Prostate gland (tissue), 2 donors: Measurements from ENCODE around the gene ARID4B. TPM values are rescaled to one million over a fixed set of nuclear protein-coding genes. Genes with fewer than 3 reads are reported as not detected.

Experiments
- DNase-seq: peaks from one replicate; pipeline ENCODE4 v3.0.0-alpha.2; 2019; ENCODE audit warnings: low spot score
- H3K27ac ChIP-seq, 2 donors: fragments of 200-600 bp; sonication (generic); 2 replicates each; pipeline ENCODE4 v1.5.1; 2017 to 2019
- H3K27me3 ChIP-seq: fragments of 200-600 bp; sonication (generic); replicated peaks from 2 replicates; pipeline ENCODE4 v1.5.1; 2019; ENCODE audit not compliant: insufficient read depth
- H3K36me3 ChIP-seq, 2 donors: fragments of 200-600 bp; sonication (generic); 1 replicate in 1 of 2; 2 replicates in 1 of 2; pipeline versions ENCODE4 v1.5.1 to v1.8.1; 2017 to 2019
- H3K4me1 ChIP-seq: fragments of 200-600 bp; sonication (generic); replicated peaks from 2 replicates; pipeline ENCODE4 v1.5.1; 2019
- H3K4me3 ChIP-seq, 2 donors: fragments of 200-600 bp; sonication (generic); 2 replicates each; pipeline ENCODE4 v1.5.1; 2017 to 2019
- H3K9me3 ChIP-seq: fragments of 200-600 bp; sonication (generic); 2 replicates; pipeline ENCODE4 v1.5.1; 2017
- CTCF ChIP-seq, 4 experiments: fragments of 200-600 bp in 2 of 4; fragments of 450-650 bp in 2 of 4; sonication (generic) in 2 of 4; IDR thresholded peaks; 1 replicate in 3 of 4; 2 replicates in 1 of 4; pipeline ENCODE4 v1.5.1; 2016 to 2019; ENCODE audit warnings: antibody characterized with exemption in 4 of 4, mild to moderate bottlenecking in 2 of 4, moderate library complexity in 2 of 4
- POLR2A ChIP-seq: fragments of 450-650 bp; IDR thresholded peaks from one replicate; pipeline ENCODE4 v1.6.1; 2016; ENCODE audit warnings: antibody characterized with exemption, mild to moderate bottlenecking
- POLR2AphosphoS5 ChIP-seq: sonication (generic); formaldehyde crosslinking; IDR thresholded peaks from one replicate; pipeline ENCODE4 v1.6.1; 2017; ENCODE audit warnings: antibody characterized with exemption
- WGBS: methylation state at CpG from one replicate; pipeline ENCODE4 v1.1.5; 2018; 5-methylcytosine and 5-hydroxymethylcytosine counted together
- intact Hi-C: fragments of 100-400 bp; cut with DNase I; formaldehyde crosslinking; loops from one replicate; pipeline ENCODE4 v1.14.2; 2022
- total RNA-seq, 2 donors: library from RNA; depleted of rRNA; stranded (reverse); fragments of >200 nt; gene quantifications; one replicate each; pipeline ENCODE4 v1.1.0, GENCODE V29; 2016

The ARID4B gene
- total RNA-seq, 2 donors from 2014 or later, result 28.6 to 46.4 TPM

GRCh38 chr1:235199441-235199840 lies 128.5 kb downstream of the ARID4B start:
- no peak for TF ChIP-seq POLR2A
- TF ChIP-seq POLR2AphosphoS5, result no peak
- no peak for TF ChIP-seq CTCF (IDR thresholded peaks at IDR 0.05)
- 34% methylated on average over 6 of the region's 6 CpGs for WGBS
- intact Hi-C loops, result no loop called here

GRCh38 chr1:235190431-235190830 lies 137.5 kb downstream of the ARID4B start:
- Histone ChIP-seq H3K36me3 (no peaks in the 10 kb centered on the region), H3K9me3 (no peaks in the 10 kb centered on the region), H3K4me3 (no peak overlapping the region), H3K27me3 (no peaks in the 10 kb centered on the region), H3K27ac (no peak overlapping the region), H3K4me1 (no peaks in the 10 kb centered on the region)
- intact Hi-C loops, result no loop called here
- no peak for TF ChIP-seq POLR2A
- no peak for TF ChIP-seq POLR2AphosphoS5
- no peak for TF ChIP-seq CTCF (IDR thresholded peaks at IDR 0.05)
- DNase-seq, result no peak

More at GRCh38 chr1:235199441-235199840, 128.5 kb downstream of the ARID4B start:
- DNase-seq, result no peak
- H3K9me3 ChIP-seq, result no peaks in the 10 kb centered on the region
- no peak overlapping the region for H3K4me3 ChIP-seq
- H3K27me3 ChIP-seq, result no peaks in the 10 kb centered on the region
- no peaks in the 10 kb centered on the region for H3K36me3 ChIP-seq
- H3K4me1 ChIP-seq, result no peaks in the 10 kb centered on the region
- no peak overlapping the region for H3K27ac ChIP-seq

- intact Hi-C loops, result no loop called here
- Histone ChIP-seq H3K4me3 (no peak overlapping the region), H3K27ac (no peak overlapping the region), H3K9me3 (no peaks in the 10 kb centered on the region), H3K4me1 (no peaks in the 10 kb centered on the region), H3K27me3 (no peaks in the 10 kb centered on the region), H3K36me3 (no peaks in the 10 kb centered on the region)
- WGBS, result 70% methylated on average over 4 of the region's 4 CpGs
- no peak for TF ChIP-seq POLR2A
- no peak for DNase-seq
These were observed 140.7 kb downstream of the ARID4B start for GRCh38 chr1:235187316-235187715.

GRCh38 chr1:235181561-235182245 lies 146.3 kb downstream of the ARID4B start:
- H3K4me3 ChIP-seq, result no peak overlapping the region
- no peak for DNase-seq
- H3K27ac ChIP-seq, result no peak overlapping the region
- intact Hi-C loops, result no loop called here
- no peaks in the 10 kb centered on the region for H3K9me3 ChIP-seq
- TF ChIP-seq CTCF (IDR thresholded peaks at IDR 0.05) (no peak), POLR2AphosphoS5 (no peak)
- no peaks in the 10 kb centered on the region for H3K4me1 ChIP-seq
- H3K27me3 ChIP-seq, result no peaks in the 10 kb centered on the region
- no peaks in the 10 kb centered on the region for H3K36me3 ChIP-seq
- 89% methylated on average over 8 of the region's 8 CpGs for WGBS

- TF ChIP-seq POLR2AphosphoS5 (no peak), CTCF (IDR thresholded peaks at IDR 0.05) (no peak), POLR2A (no peak)
- no peaks in the 10 kb centered on the region for H3K9me3 ChIP-seq
- no peaks in the 10 kb centered on the region for H3K36me3 ChIP-seq
- H3K4me3 ChIP-seq, result no peak overlapping the region
- 87% methylated on average over 5 of the region's 5 CpGs for WGBS
- no peak overlapping the region for H3K27ac ChIP-seq
- H3K27me3 ChIP-seq, result no peaks in the 10 kb centered on the region
- DNase-seq, result no peak
- H3K4me1 ChIP-seq, result no peaks in the 10 kb centered on the region
- intact Hi-C loops, result no loop called here
These were observed 147.0 kb downstream of the ARID4B start for GRCh38 chr1:235180916-235181460.
